A549 (cell line): ENCODE results near the gene SH3RF1. TPM values are rescaled to one million over a fixed set of nuclear protein-coding genes. Genes with fewer than 3 reads are reported as not detected.

Experiments
- ATAC-seq, 2 experiments: fragments of 200-7000 bp in 1 of 2; fragments of >200 bp in 1 of 2; cut with Nextera tagmentation in 1 of 2; cut with Tn5 transposase in 1 of 2; 3 replicates each; pipeline versions ENCODE4 v1.8.0 to v1.9.1; 2018 to 2020; ENCODE audit warnings: mild to moderate bottlenecking in 1 of 2, moderate library complexity in 1 of 2
- CTCF ChIA-PET: fragments of 300-600 bp; sonication (Branson Sonifier 250); formaldehyde crosslinking; extraction: SDS; loops from one replicate; lab custom pipeline; 2021; ENCODE audit warnings: antibody characterized with exemption, inconsistent platforms; lab: Yijun Ruan, JAX
- POLR2A ChIA-PET: fragments of 350-600 bp; formaldehyde crosslinking; extraction: SDS; loops from one replicate; lab custom pipeline; 2021; ENCODE audit warnings: antibody characterized with exemption, inconsistent platforms; lab: Yijun Ruan, JAX
- DNase-seq, 2 experiments: peaks; one replicate each; pipeline versions ENCODE4 v3.0.0 to v3.0.0-alpha.2; 2011 to 2016; ENCODE audit warnings: low read depth in 1 of 2, low spot score in 1 of 2
- FAIRE-seq: peaks from 2 replicates; lab custom pipeline; 2011; peaks lifted over from hg19 to GRCh38; lab: Jason Lieb, UNC
- H3K27ac ChIP-seq, 2 experiments: fragments of >200 bp; sonication (Bioruptor Twin); formaldehyde crosslinking; 3 replicates each; pipeline ENCODE4 v1.5.1; 2016 to 2017
- H3K4me1 ChIP-seq: fragments of >200 bp; sonication (Bioruptor Twin); formaldehyde crosslinking; 3 replicates; pipeline ENCODE4 v1.6.1; 2016
- H3K4me2 ChIP-seq: fragments of >200 bp; sonication (Bioruptor Twin); formaldehyde crosslinking; 3 replicates; pipeline ENCODE4 v1.6.1; 2016
- H3K4me3 ChIP-seq: fragments of >200 bp; sonication (Bioruptor Twin); formaldehyde crosslinking; 3 replicates; pipeline ENCODE4 v1.5.1; 2016
- H3K9me3 ChIP-seq: fragments of >200 bp; sonication (Bioruptor Twin); formaldehyde crosslinking; 3 replicates; pipeline ENCODE4 v1.6.1; 2016
- ATOH8 ChIP-seq: fragments of 250-450 bp; sonication (Bioruptor Pico); IDR thresholded peaks from 2 replicates; pipeline ENCODE4 v1.5.0; 2020; ENCODE audit warnings: low read depth, mild to moderate bottlenecking, moderate library complexity
- CTCF ChIP-seq: fragments of >200 bp; sonication (Bioruptor Twin); formaldehyde crosslinking; IDR thresholded peaks from 3 replicates; pipeline ENCODE4 v1.5.1; 2016
- EHF ChIP-seq: fragments of 250-450 bp; sonication (Bioruptor Pico); IDR thresholded peaks from 2 replicates; pipeline ENCODE4 v1.5.0; 2020; ENCODE audit warnings: mild to moderate bottlenecking
- EP300 ChIP-seq, 2 experiments: fragments of >200 bp; sonication (Bioruptor Twin); formaldehyde crosslinking; IDR thresholded peaks; 2 replicates in 1 of 2; 3 replicates in 1 of 2; pipeline ENCODE4 v1.6.1; 2016 to 2017
- HDAC2 ChIP-seq: fragments of 200-600 bp; sonication (generic); IDR thresholded peaks from 2 replicates; pipeline ENCODE4 v1.6.1; 2016
- HMGXB4 ChIP-seq: fragments of 250-450 bp; sonication (Bioruptor Pico); IDR thresholded peaks from 2 replicates; pipeline ENCODE4 v1.5.0; 2021; ENCODE audit warnings: mild to moderate bottlenecking, moderate library complexity, borderline replicate concordance
- HOXB5 ChIP-seq: fragments of 250-450 bp; sonication (Bioruptor Pico); IDR thresholded peaks from 2 replicates; pipeline ENCODE4 v1.5.0; 2020; ENCODE audit warnings: mild to moderate bottlenecking, moderate library complexity
- JUN ChIP-seq, 2 experiments: fragments of >200 bp; sonication (Bioruptor Twin); formaldehyde crosslinking; IDR thresholded peaks; 2 replicates in 1 of 2; 3 replicates in 1 of 2; pipeline ENCODE4 v1.6.1; 2016 to 2017
- JUNB ChIP-seq: fragments of >200 bp; sonication (Bioruptor Twin); formaldehyde crosslinking; IDR thresholded peaks from 2 replicates; pipeline ENCODE4 v1.6.1; 2016
- MAZ ChIP-seq: fragments of 150-350 bp; IDR thresholded peaks from 2 replicates; pipeline ENCODE4 v1.6.1; 2014; ENCODE audit warnings: antibody characterized with exemption, low read depth, low read length, borderline replicate concordance
- NPAS2 ChIP-seq: fragments of 250-450 bp; sonication (Bioruptor Pico); IDR thresholded peaks from 2 replicates; pipeline ENCODE4 v1.8.0; 2022; ENCODE audit warnings: mild to moderate bottlenecking, moderate library complexity, borderline replicate concordance
- NR3C1 ChIP-seq: fragments of >200 bp; sonication (Bioruptor Twin); formaldehyde crosslinking; IDR thresholded peaks from 3 replicates; pipeline ENCODE4 v1.6.1; 2017
- PHF8 ChIP-seq: fragments of 200-600 bp; sonication (generic); IDR thresholded peaks from 2 replicates; pipeline ENCODE4 v1.6.1; 2016; ENCODE audit warnings: low read depth, mild to moderate bottlenecking, antibody characterized with exemption, moderate library complexity, borderline replicate concordance
- POLR2A ChIP-seq: IDR thresholded peaks from 2 replicates; pipeline ENCODE4 v1.6.1; 2012; ENCODE audit warnings: mild to moderate bottlenecking, low read length
- RARB ChIP-seq: fragments of 250-450 bp; sonication (Bioruptor Pico); IDR thresholded peaks from 2 replicates; pipeline ENCODE4 v1.8.0; 2021; ENCODE audit warnings: mild to moderate bottlenecking, moderate library complexity
- REST ChIP-seq: fragments of 200-600 bp; sonication (generic); IDR thresholded peaks from 2 replicates; pipeline ENCODE4 v1.6.1; 2016; ENCODE audit warnings: antibody characterized with exemption, mild to moderate bottlenecking, moderate library complexity
- RFX5 ChIP-seq: fragments of 450-650 bp; IDR thresholded peaks from 2 replicates; pipeline ENCODE4 v1.7.1; 2014; ENCODE audit warnings: antibody characterized with exemption, mild to moderate bottlenecking, moderate library complexity
- RNF2 ChIP-seq: fragments of 200-600 bp; sonication (generic); IDR thresholded peaks from 2 replicates; pipeline ENCODE4 v1.6.1; 2016; ENCODE audit warnings: low read depth, mild to moderate bottlenecking, antibody characterized with exemption, moderate library complexity, borderline replicate concordance
- SREBF2 ChIP-seq: fragments of 450-650 bp; IDR thresholded peaks from 2 replicates; pipeline ENCODE4 v1.6.1; 2014; ENCODE audit warnings: mild to moderate bottlenecking, moderate library complexity
- TFCP2L1 ChIP-seq: fragments of 250-450 bp; sonication (Bioruptor Pico); IDR thresholded peaks from 2 replicates; pipeline ENCODE4 v1.5.0; 2021; ENCODE audit warnings: mild to moderate bottlenecking
- WGBS: methylation state at CpG from one replicate; pipeline ENCODE4 v1.1.6; 2017; ENCODE audit errors: missing lambda C conversion rate; 5-methylcytosine and 5-hydroxymethylcytosine counted together
- polyA plus RNA-seq, 4 experiments: library from polyadenylated mRNA; depleted of rRNA in 3 of 4; stranded (reverse); fragments of >200 nt; fragmentation: RNase III in 1 of 4; extraction: RNeasy Plus Mini Kit Qiagen cat#74134 plus additional on column Dnase treatment in 1 of 4; gene quantifications; 2 replicates in 3 of 4; 3 replicates in 1 of 4; pipeline ENCODE4 v1.2.3, GENCODE V29; 2011 to 2017
- TF ChIP-seq, protein P1 (sequence below): fragments of >200 bp; sonication (Bioruptor Twin); formaldehyde crosslinking; IDR thresholded peaks from 2 replicates; pipeline ENCODE4 v1.6.1; 2016
- TF ChIP-seq, protein P2 (sequence below): fragments of 150-350 bp; IDR thresholded peaks from 2 replicates; pipeline ENCODE4 v1.6.1; 2014; ENCODE audit warnings: low read depth, mild to moderate bottlenecking, low read length

The SH3RF1 gene
- polyA plus RNA-seq, 2 of the 4 experiments (the other 2 are of a cell fraction) = 8.0 to 15.1 TPM

DNA sequence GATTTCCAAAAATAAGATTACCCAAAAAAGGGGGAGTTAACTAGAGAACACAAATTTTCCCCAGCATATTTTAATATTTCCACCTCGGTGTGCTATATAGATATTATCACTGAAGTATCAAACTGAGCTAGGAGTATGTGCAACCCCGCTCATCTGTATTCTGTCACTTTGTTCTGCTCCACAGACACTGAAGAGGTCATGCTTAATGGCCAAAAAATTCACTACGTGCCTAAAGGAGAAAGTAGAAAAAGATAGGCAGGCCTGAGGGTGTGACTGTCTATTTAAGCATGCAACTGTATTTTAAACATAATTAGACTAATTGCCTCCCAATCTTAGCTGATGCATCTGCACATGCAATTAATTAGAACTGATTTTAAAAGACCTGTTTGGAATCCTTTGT, 24.5 kb downstream of the SH3RF1 start:
- DNase-seq (no peak), FAIRE-seq (no peak), ATAC-seq (no peak)
- no peak for TF ChIP-seq MAZ
- TF ChIP-seq RFX5 = no peak
- TF ChIP-seq EP300 (IDR thresholded peaks at IDR 0.05) = no peak
- TF ChIP-seq NR3C1 = no peak
- TF ChIP-seq PHF8 = no peak
- TF ChIP-seq RARB = no peak
- TF ChIP-seq HOXB5 = no peak
- no peak for TF ChIP-seq NPAS2 (CRISPR knock-in tag)
- no peak for TF ChIP-seq HDAC2
- no peak for TF ChIP-seq CTCF
- TF ChIP-seq REST = no peak
- no peak for TF ChIP-seq TFCP2L1
- TF ChIP-seq, protein P1, sequence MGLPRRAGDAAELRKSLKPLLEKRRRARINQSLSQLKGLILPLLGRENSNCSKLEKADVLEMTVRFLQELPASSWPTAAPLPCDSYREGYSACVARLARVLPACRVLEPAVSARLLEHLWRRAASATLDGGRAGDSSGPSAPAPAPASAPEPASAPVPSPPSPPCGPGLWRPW = no peak
- no peak for TF ChIP-seq RNF2
- 81% methylated on average over 3 of the region's 3 CpGs for WGBS
- peaks cover 71% of the 10 kb centered on the region for H3K4me1 ChIP-seq
- no peak overlapping the region for H3K4me3 ChIP-seq
- H3K9me3 ChIP-seq = no peaks in the 10 kb centered on the region
- POLR2A ChIA-PET = interaction anchor here (0.6 kb wide), 1 partner anchor 11 kb away, joined by 3 read pairs; no protein-coding TSS in a partner anchor
- H3K27ac ChIP-seq = peak overlapping the region; percentile 59 to 67
- CTCF ChIA-PET = interaction anchor here (1.0 to 2.1 kb wide), 3 partner anchors 8 to 24 kb away, joined by 3 to 4 read pairs (median 4); no protein-coding TSS in a partner anchor
- peak overlapping the region; percentile 58 for H3K4me2 ChIP-seq

GRCh38 chr4:169245061-169245460, 25.7 kb downstream of the SH3RF1 start:
- Histone ChIP-seq H3K27ac (no peak overlapping the region), H3K4me2 (no peak overlapping the region), H3K4me1 (peaks cover 58% of the 10 kb centered on the region), H3K4me3 (no peak overlapping the region), H3K9me3 (no peaks in the 10 kb centered on the region)
- no peak for TF ChIP-seq NPAS2 (CRISPR knock-in tag)
- ATAC-seq (no peak), DNase-seq (no peak), FAIRE-seq (peak; percentile 39)
- CTCF ChIA-PET = interaction anchor here (1.0 kb wide), 1 partner anchor 241 kb away, joined by 4 read pairs; no protein-coding TSS in a partner anchor
- 83% methylated on average over 2 of the region's 2 CpGs for WGBS
- POLR2A ChIA-PET = no interaction called here

DNA sequence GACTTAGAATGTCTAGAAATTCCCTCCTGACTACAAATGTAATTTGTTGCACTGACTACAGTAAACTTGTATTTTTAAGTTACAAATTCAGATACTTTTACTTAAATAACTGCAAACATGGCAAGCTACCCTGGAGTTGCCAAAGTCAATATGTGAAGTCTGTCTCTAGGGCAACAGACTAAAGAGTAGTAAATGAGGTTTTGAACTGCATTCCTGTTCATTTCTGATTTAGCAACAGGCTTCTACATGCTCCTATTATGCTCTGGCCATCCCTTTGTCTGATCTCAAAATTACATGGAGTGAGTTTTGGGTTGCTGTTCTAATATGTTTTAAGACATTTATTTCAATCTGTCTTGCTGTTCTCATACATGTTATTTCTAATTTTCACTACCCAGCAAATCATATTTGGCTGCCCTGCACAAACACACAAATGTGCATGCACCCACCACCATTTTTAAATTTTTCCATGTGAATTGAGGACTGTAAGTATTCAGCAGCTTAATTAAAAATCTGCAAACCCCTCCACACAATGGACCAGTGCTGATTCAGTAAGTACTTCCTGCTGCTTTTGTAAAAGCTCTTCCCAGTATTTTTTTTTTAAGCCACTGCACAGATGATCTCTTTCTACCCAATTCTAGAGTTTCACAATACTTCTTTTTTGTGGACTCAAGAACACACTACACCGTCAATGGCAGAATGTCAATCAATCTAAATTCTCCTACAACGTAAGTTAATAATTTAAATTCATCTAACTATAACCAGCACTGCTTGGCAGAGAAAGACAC, 26.7 kb downstream of the SH3RF1 start:
- DNase-seq (peak in 1 of 2 experiments; percentile 32), ATAC-seq (peak; percentile 43 to 78; a peak in 4 of 6 replicates), FAIRE-seq (no peak)
- H3K27ac ChIP-seq = peak overlapping the region; percentile 19 to 69; a peak in 4 of 6 replicates
- H3K4me3 ChIP-seq = no peak overlapping the region
- 46% methylated on average over 2 of the region's 2 CpGs for WGBS
- ChIA-PET POLR2A (no interaction called here), CTCF (no interaction called here)
- H3K4me2 ChIP-seq = peak overlapping the region; percentile 63
- no peaks in the 10 kb centered on the region for H3K9me3 ChIP-seq
- H3K4me1 ChIP-seq = peaks cover 59% of the 10 kb centered on the region
- no peak for TF ChIP-seq SREBF2
- TF ChIP-seq JUNB = no peak
- TF ChIP-seq HOXB5 = no peak
- no peak for TF ChIP-seq NR3C1
- TF ChIP-seq HMGXB4 (CRISPR knock-in tag) = no peak
- no peak for TF ChIP-seq JUN (IDR thresholded peaks at IDR 0.05)
- TF ChIP-seq, protein P2, sequence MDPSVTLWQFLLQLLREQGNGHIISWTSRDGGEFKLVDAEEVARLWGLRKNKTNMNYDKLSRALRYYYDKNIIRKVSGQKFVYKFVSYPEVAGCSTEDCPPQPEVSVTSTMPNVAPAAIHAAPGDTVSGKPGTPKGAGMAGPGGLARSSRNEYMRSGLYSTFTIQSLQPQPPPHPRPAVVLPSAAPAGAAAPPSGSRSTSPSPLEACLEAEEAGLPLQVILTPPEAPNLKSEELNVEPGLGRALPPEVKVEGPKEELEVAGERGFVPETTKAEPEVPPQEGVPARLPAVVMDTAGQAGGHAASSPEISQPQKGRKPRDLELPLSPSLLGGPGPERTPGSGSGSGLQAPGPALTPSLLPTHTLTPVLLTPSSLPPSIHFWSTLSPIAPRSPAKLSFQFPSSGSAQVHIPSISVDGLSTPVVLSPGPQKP = no peak
- TF ChIP-seq POLR2A = no peak
- no peak for TF ChIP-seq TFCP2L1
- TF ChIP-seq PHF8 = no peak
- TF ChIP-seq EHF = no peak
- no peak for TF ChIP-seq ATOH8
